RCC 7860 (cell line): ENCODE measurements around the gene APOO.
A peak's percentile ranks its signal among the peaks of the same experiment; 100 is the strongest.

Source experiments
- DNase-seq: peaks from one replicate; pipeline ENCODE4 v3.0.0-alpha.2; 2015; ENCODE audit warnings: low spot score
- FAIRE-seq: peaks from 2 replicates; lab custom pipeline; 2012; peaks lifted over from hg19 to GRCh38; lab: Jason Lieb, UNC

APOO gene

GRCh38 chrX:23907498-23908218 is at the start of gene APOO, which contains the start of gene CXorf58:
Gene APOO (minus strand): TSS chrX:23907938. CDS start chrX:23907702, 236 bp downstream.
Gene CXorf58 (plus strand): TSS chrX:23908006. CDS start chrX:23910303, 2,297 bp downstream.
- FAIRE-seq (peak; percentile 66), DNase-seq (peak; percentile 86)

- DNase-seq (no peak), FAIRE-seq (no peak)
These were observed 46.7 kb upstream of the APOO start for GRCh38 chrX:23954396-23954795.

GRCh38 chrX:23953908-23954269 is 46.2 kb upstream of the APOO start:
- FAIRE-seq, result no peak
- no peak for DNase-seq

GRCh38 chrX:23952984-23953907 is 45.5 kb upstream of the APOO start:
- DNase-seq (no peak), FAIRE-seq (no peak)

- no peak for FAIRE-seq
- DNase-seq, result no peak
These were observed 44.7 kb upstream of the APOO start for GRCh38 chrX:23952391-23952790.

GRCh38 chrX:23945206-23945605 is 37.5 kb upstream of the APOO start:
- FAIRE-seq, result no peak
- DNase-seq, result no peak

- no peak for FAIRE-seq
- DNase-seq, result no peak
These were observed 36.5 kb upstream of the APOO start for GRCh38 chrX:23944234-23944633.

- DNase-seq (no peak), FAIRE-seq (no peak)
These were observed 31.5 kb upstream of the APOO start for GRCh38 chrX:23939203-23939602.

GRCh38 chrX:23938690-23939089 is 31.0 kb upstream of the APOO start:
- FAIRE-seq (no peak), DNase-seq (no peak)

GRCh38 chrX:23937100-23937499 is 29.4 kb upstream of the APOO start:
- DNase-seq, result no peak
- no peak for FAIRE-seq

- DNase-seq (no peak), FAIRE-seq (no peak)
These were observed 28.4 kb upstream of the APOO start for GRCh38 chrX:23936180-23936579.

GRCh38 chrX:23935106-23935505 is 27.4 kb upstream of the APOO start:
- DNase-seq (no peak), FAIRE-seq (no peak)

GRCh38 chrX:23932046-23932445 is 24.3 kb upstream of the APOO start:
- no peak for DNase-seq
- no peak for FAIRE-seq

GRCh38 chrX:23930894-23931604 is 23.3 kb upstream of the APOO start:
- no peak for FAIRE-seq
- DNase-seq, result no peak

GRCh38 chrX:23926015-23926414 is 18.3 kb upstream of the APOO start:
- no peak for DNase-seq
- FAIRE-seq, result no peak

- DNase-seq, result no peak
These were observed 12.1 kb upstream of the APOO start for GRCh38 chrX:23919706-23920320.

GRCh38 chrX:23919148-23919547 is 11.4 kb upstream of the APOO start:
- FAIRE-seq (no peak), DNase-seq (no peak)

More at GRCh38 chrX:23919706-23920320, 12.1 kb upstream of the APOO start:
- FAIRE-seq, result no peak

GRCh38 chrX:23911126-23911835 is 3.5 kb upstream of the APOO start:
- FAIRE-seq (no peak), DNase-seq (no peak)

- no peak for FAIRE-seq
- no peak for DNase-seq
These were observed 674 bp upstream of the APOO start for GRCh38 chrX:23908219-23909004.
